Measurements from ENCODE around the gene TRAPPC1.
A peak's percentile ranks its signal among the peaks of the same experiment; 100 is the strongest.

TRAPPC1 gene

DNA sequence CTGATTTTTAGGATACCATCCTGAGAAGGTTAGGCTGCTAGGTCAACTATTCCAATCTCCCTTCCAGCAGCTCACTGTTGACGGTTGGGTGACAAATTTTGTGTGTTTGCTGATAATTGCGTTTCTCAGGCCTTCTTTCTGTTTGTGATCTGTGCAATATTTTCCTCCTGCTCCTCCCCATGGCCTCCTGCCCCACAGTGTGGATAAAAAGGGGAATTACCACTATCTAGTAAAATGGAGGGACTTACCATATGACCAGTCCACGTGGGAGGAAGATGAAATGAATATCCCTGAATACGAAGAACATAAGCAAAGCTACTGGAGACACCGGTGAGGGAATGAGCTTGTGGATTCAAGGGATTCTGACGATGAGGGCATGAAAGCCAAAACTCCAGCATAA is 34.0 kb downstream of the TRAPPC1 start:
- no peak for FAIRE-seq
- no peak for DNase-seq (ENCODE audit: insufficient read length, low spot score)
- TF ChIP-seq POLR2A (IDR thresholded peaks at IDR 0.05; ENCODE audit: low read depth, low read length) = no peak

DNA sequence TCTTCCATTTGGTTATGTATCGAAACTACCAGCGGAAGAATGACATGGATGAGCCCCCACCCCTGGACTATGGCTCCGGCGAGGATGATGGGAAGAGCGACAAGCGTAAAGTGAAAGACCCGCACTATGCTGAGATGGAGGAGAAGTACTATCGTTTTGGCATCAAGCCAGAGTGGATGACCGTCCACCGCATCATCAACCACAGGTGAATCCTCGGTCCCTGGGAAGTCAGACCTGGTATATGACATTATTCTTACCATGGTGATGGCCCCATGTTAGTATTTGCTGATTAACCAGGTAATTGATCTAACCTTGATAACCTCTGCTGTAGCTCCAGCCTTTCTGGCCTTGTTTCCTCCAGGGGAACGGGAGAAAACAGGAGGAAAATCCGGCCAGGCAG is 34.7 kb downstream of the TRAPPC1 start:
- no peak for FAIRE-seq
- TF ChIP-seq POLR2A (IDR thresholded peaks at IDR 0.05; ENCODE audit: low read depth, low read length) = no peak
- no peak for DNase-seq (ENCODE audit: insufficient read length, low spot score)

DNA sequence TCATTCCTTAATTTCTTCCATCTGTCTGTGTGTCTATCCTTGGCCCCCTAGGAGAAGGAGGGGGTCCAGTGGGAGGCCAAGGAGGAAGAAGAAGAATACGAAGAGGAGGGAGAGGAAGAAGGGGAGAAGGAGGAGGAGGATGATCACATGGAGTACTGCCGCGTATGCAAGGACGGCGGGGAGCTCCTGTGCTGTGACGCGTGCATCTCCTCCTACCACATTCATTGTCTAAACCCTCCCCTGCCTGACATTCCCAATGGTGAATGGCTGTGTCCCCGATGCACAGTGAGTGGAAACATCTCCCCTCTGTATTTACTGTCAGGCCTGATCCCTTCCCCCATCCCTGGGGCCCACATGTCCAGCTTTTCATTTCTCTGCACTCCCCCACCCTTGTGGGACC is 36.9 kb downstream of the TRAPPC1 start:
- no peak for TF ChIP-seq POLR2A (IDR thresholded peaks at IDR 0.05; ENCODE audit: low read depth, low read length)
- FAIRE-seq (no peak), DNase-seq (ENCODE audit: insufficient read length, low spot score) (no peak)

DNA sequence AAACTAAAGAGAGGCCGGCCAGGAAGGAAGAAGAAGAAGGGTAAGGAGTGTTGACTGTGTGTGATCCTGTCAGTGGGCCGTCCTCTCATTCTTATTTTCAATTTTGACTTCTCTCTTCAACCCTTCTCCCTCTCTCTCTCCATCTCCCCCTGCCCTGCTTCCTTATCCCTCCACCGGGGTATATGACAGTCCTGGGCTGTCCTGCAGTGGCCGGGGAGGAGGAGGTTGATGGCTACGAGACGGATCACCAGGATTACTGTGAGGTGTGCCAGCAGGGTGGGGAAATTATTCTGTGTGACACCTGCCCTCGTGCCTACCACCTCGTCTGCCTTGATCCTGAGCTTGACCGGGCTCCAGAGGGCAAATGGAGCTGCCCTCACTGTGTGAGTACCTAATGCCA is 37.5 kb downstream of the TRAPPC1 start:
- TF ChIP-seq POLR2A (IDR thresholded peaks at IDR 0.05; ENCODE audit: low read depth, low read length) = no peak
- no peak for DNase-seq (ENCODE audit: insufficient read length, low spot score)
- FAIRE-seq = no peak

DNA sequence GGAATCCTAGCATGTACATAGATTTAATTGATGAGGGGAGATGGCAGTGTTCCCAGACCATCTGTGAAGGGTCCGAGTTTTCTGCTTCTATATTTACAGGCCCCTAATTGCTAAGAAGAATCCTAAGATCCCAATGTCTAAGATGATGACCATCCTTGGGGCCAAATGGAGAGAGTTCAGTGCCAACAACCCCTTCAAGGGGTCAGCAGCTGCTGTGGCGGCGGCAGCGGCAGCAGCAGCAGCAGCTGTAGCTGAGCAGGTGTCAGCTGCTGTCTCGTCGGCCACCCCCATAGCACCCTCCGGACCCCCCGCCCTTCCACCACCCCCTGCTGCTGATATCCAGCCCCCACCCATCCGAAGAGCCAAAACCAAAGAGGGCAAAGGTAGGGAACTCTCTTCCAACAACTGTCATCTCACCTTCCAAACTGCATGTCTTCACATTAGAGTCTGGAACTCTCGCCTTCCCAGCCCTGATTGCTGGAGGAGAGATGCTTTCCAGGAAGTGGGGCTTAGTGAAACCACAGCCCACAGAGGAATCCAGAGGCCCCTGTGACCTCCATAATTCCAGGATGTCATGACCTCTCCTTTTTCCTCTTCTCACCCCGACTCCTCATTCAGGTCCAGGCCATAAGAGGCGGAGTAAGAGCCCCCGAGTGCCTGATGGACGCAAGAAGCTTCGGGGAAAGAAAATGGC is 38.4 kb downstream of the TRAPPC1 start:
- FAIRE-seq (no peak), DNase-seq (ENCODE audit: insufficient read length, low spot score) (no peak)
- no peak for TF ChIP-seq POLR2A (IDR thresholded peaks at IDR 0.05; ENCODE audit: low read depth, low read length)

DNA sequence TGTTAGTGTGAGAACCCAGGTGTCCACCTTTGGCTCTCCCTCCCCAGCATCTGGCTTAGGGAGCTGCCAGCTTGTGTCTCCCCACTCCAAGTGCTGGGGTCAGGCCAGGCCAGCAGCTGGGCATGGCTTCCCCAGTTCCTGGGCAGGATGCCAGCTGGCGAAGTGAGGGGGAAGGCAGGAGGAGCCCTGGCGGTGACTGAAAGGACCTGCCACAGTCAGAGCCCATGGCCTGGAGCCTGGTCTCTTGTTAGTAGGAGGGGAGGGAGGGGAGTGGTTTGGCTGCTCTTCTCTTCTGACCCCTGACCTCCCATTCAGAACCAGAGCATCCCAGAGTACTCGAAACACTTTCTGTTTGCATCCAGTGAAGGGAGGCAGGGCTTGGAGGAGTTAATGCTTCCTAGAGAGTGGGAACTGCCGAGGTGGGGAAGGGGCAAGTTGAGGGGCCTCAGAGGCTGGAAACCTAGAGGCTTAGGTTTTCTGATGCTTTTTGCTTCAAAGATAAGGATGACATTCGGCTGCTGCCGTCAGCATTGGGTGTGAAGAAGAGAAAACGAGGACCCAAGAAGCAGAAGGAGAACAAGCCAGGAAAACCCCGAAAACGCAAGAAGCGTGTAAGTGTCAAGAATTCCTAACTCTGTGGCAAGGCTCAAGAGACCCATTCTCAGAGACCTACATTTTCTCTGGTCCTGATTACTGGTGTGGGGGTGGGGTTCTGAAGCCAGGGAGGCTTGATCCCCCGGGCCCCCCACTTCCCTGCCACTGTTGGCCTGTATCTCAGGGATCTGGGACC is 42.4 kb downstream of the TRAPPC1 start:
- no peak for TF ChIP-seq POLR2A (IDR thresholded peaks at IDR 0.05; ENCODE audit: low read depth, low read length)
- FAIRE-seq (peak; percentile 50), DNase-seq (ENCODE audit: insufficient read length, low spot score) (peak; percentile 96)

DNA sequence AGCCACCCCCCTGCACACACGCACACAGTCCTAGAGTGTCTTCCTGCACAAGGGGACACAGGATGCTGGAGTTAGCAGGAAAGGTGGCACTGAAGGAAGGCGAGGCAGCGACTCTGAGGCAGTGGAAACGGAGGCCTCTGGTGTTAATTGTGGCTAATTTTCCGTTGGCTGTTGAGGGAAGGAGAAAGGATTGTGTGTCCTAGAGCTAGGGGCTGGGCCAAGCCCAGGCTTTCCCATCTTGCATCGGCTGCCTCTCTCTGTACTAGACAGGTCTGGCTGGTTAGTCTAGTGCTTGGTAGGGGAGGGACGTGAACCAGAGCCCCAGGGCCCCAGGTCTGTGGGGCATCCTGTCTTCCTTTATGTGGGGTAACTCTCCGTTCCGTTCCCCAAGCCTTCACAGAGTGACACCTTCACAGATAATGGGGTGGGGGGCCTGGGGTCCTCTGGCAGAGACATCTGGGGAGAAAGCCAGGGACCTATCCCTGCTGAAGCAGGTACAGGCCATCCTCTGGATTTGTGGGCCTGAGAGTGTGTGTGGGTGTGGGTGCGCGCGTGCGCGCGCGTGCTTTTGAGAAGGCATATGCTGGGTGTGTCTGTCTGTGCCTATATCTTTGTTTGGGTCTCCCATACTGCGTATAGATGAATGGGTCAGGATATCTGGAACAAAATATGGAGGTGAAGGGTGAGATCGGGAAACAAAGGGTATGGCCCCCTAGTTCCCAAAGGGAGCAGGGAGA is 43.4 kb downstream of the TRAPPC1 start, which contains the start of gene CHD3:
Gene CHD3, plus strand, starts transcription at position 606 of the 737 bp plus-strand sequence. CDS start 212 bp downstream, outside the sequence.
- TF ChIP-seq POLR2A (IDR thresholded peaks at IDR 0.05; ENCODE audit: low read depth, low read length) = no peak
- FAIRE-seq (no peak), DNase-seq (ENCODE audit: insufficient read length, low spot score) (no peak)

DNA sequence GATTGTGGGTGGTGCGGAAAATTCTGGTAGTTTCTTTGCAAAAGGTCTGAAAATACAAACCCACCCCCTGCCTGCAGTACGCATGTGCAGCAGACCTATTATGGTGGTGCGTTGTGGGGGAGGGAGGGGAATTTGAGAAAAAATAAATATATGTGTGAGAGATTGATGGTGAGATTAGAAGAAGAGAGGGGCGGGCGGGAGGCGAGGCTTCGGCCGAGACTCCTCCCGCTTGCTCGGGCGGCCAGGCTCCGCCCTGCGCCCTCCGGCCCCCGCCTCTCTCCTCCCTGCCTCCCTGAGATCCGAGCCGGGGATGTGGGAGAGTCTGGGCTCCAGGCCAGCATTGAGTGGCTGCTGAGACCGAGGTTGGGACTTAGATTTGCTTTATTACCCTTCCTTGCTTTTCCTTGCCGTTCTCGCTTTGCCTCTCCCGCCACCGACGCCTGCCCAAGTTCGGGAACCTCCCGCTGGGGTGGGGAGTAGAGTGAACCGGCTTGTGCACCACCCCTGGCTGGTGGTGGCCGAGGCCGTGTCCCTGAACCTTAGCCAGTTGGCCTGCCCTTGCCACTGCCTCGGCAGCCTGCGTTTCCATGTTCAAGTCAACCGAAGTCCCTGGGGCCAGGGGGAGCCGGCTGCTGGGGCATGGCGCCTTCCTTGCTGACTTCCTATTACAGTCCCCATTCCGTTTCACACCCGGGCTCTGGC is 44.1 kb downstream of the TRAPPC1 start:
- DNase-seq (ENCODE audit: insufficient read length, low spot score) = peak; percentile 91
- FAIRE-seq = peak; percentile 38
- TF ChIP-seq POLR2A (IDR thresholded peaks at IDR 0.05; ENCODE audit: low read depth, low read length) = no peak

DNA sequence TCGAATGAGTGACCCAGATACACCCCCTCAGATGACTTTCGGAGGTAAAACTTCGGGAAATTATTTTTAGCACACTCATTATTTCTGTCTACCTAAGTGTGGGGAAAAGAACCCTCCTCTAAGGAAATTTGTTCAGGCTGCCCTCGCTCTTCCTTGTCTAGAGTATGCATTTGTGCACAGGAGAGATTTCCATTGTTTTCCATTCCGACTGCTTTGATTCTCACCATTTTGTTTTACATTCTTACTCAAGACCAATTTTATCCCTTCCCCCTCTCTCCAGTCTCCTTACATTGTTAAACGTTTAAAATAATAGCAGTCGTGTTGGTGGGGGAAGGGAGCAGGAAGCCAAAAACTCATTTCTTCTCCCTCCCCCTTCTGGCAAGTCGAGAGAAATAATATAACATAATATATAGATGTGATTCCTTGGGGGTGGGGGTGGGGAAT is 44.7 kb downstream of the TRAPPC1 start:
- FAIRE-seq (no peak), DNase-seq (ENCODE audit: insufficient read length, low spot score) (no peak)
- TF ChIP-seq POLR2A (IDR thresholded peaks at IDR 0.05; ENCODE audit: low read depth, low read length) = no peak

DNA sequence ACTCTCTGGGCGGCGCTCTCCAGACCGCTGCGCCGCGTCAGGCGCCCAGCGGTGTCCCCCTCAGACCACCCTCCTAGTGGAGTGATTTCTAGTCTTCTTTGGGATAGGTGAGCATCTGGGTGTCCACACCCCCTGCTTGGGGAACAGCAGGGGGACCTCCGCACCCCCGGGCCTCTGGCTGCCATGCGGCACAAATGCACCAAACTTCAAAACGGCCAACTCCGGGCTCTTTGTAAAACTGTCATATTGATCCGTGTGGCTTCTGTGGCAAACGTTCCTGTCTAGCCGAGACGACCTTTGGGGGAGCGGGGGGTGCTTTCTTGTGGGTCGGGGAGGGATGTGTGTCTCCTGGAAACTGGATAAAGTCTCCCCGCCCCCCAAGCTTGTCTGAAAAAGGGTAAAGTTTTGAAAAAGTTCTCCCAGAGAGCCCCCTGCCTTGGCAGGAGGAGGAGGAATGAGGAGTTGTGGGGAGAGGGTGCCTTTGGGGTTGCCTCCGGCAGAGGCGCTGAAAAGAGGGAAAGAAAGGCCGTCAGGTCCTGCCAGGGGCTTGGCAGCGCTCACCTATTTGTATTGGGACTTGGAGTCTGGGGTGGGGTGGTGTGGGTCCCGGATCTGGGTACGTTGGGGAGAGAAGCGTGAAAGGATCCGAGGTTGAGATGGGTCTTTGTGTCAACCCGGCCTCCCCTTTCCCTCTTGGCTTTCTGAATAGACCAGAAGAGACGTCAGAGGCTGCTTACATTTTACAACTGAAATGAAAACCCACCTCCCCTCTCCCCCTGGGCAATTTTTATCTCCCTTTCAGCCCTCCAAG is 45.3 kb downstream of the TRAPPC1 start:
- no peak for TF ChIP-seq POLR2A (IDR thresholded peaks at IDR 0.05; ENCODE audit: low read depth, low read length)
- FAIRE-seq (no peak), DNase-seq (ENCODE audit: insufficient read length, low spot score) (peak; percentile 45)

DNA sequence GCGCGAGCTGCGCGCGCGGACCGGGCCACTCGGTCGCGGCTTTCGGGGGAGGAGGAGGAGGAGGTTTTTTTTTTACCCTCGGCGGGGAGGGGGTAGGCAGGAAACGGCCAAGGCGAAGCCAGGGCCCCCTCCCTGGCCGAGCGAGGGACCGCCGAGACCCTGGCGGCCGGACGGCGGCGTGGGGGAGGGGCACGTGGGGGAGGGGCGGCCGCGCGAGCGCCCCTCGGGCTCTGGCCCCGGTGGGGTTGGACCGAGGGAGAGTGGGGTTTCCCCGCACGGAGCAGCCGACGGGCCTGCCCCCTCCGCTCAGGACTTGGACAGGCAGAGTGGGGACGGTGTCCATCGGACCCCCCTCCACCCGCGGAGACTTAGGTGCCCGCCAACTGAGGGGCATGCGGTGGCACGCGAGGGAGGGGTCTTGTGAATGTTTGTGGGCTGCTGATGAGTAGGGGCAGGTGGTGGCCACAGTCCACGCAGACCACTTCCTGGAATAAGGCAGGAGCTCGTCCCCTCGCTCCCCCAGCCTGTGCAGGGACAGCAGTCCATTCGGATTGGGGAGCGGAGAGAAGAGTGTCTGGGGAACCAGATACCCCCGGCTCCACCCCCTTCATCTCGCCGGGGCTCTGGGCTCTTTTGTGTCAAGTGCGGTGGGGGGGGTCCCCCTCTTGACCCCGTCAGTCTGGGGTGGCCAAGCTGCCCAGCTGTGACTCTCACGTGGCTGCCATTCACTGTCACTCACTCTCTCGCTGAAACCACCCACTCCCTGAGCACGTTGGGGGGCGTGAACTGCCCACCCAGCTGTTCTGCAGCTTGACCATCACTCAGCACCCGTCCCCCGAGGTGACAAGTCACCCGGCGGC is 46.1 kb downstream of the TRAPPC1 start:
- no peak for FAIRE-seq
- peak; percentile 29 for TF ChIP-seq POLR2A (IDR thresholded peaks at IDR 0.05; ENCODE audit: low read depth, low read length)
- peak; percentile 48 for DNase-seq (ENCODE audit: insufficient read length, low spot score)
